ENCODE data around the gene HSPG2.
"Not testable (repeated sequence)": the region's sequence is repeated elsewhere in the genome, so short reads cannot be mapped to it uniquely, and the experiment has no call there.

HSPG2 gene

GRCh38 chr1:21838359-21839157 is 98.6 kb downstream of the HSPG2 start:
- no peak overlapping the region for H3K4me3 ChIP-seq (ENCODE audit: low read depth, low read length)
- DNase-seq (ENCODE audit: low read depth): no peak

- H3K4me3 ChIP-seq (ENCODE audit: low read depth, low read length): no peak overlapping the region
- no peak for DNase-seq (ENCODE audit: low read depth)
Observed at GRCh38 chr1:21837476-21837875, 99.6 kb downstream of the HSPG2 start.

- no peak overlapping the region for H3K4me3 ChIP-seq (ENCODE audit: low read depth, low read length)
- no peak for DNase-seq (ENCODE audit: low read depth)
Observed at GRCh38 chr1:21836729-21837128, 100.4 kb downstream of the HSPG2 start.

GRCh38 chr1:21836010-21836409 is 101.1 kb downstream of the HSPG2 start:
- H3K4me3 ChIP-seq (ENCODE audit: low read depth, low read length): no peak overlapping the region
- DNase-seq (ENCODE audit: low read depth): no peak

GRCh38 chr1:21834666-21835065 is 102.4 kb downstream of the HSPG2 start:
- no peak for DNase-seq (ENCODE audit: low read depth)
- no peak overlapping the region for H3K4me3 ChIP-seq (ENCODE audit: low read depth, low read length)

GRCh38 chr1:21834094-21834493 is 103.0 kb downstream of the HSPG2 start:
- H3K4me3 ChIP-seq (ENCODE audit: low read depth, low read length): no peak overlapping the region
- DNase-seq (ENCODE audit: low read depth): no peak

- H3K4me3 ChIP-seq (ENCODE audit: low read depth, low read length): no peak overlapping the region
- DNase-seq (ENCODE audit: low read depth): no peak
Observed at GRCh38 chr1:21833392-21833976, 103.6 kb downstream of the HSPG2 start.

GRCh38 chr1:21831454-21831970 is 105.6 kb downstream of the HSPG2 start:
- DNase-seq (ENCODE audit: low read depth): no peak
- H3K4me3 ChIP-seq (ENCODE audit: low read depth, low read length): no peak overlapping the region

- DNase-seq (ENCODE audit: low read depth): no peak
- H3K4me3 ChIP-seq (ENCODE audit: low read depth, low read length): no peak overlapping the region
Observed at GRCh38 chr1:21830792-21831453, 106.2 kb downstream of the HSPG2 start.

- H3K4me3 ChIP-seq (ENCODE audit: low read depth, low read length): no peak overlapping the region
- DNase-seq (ENCODE audit: low read depth): no peak
Observed at GRCh38 chr1:21829294-21829693, 107.8 kb downstream of the HSPG2 start.

GRCh38 chr1:21828506-21829210 is 108.5 kb downstream of the HSPG2 start:
- no peak for DNase-seq (ENCODE audit: low read depth)

GRCh38 chr1:21828075-21828474 is 109.0 kb downstream of the HSPG2 start:
- H3K4me3 ChIP-seq (ENCODE audit: low read depth, low read length): no peak overlapping the region
- no peak for DNase-seq (ENCODE audit: low read depth)

More at GRCh38 chr1:21828506-21829210, 108.5 kb downstream of the HSPG2 start:
- H3K4me3 ChIP-seq (ENCODE audit: low read depth, low read length): no peak overlapping the region

GRCh38 chr1:21827141-21827679 is 109.9 kb downstream of the HSPG2 start:
- H3K4me3 ChIP-seq (ENCODE audit: low read depth, low read length): no peak overlapping the region
- no peak for DNase-seq (ENCODE audit: low read depth)

GRCh38 chr1:21826694-21827093 is 110.4 kb downstream of the HSPG2 start:
- H3K4me3 ChIP-seq (ENCODE audit: low read depth, low read length); DNase-seq (ENCODE audit: low read depth): not testable (repeated sequence)

- DNase-seq (ENCODE audit: low read depth): no peak
- no peak overlapping the region for H3K4me3 ChIP-seq (ENCODE audit: low read depth, low read length)
Observed at GRCh38 chr1:21825393-21825792, 111.7 kb downstream of the HSPG2 start.

GRCh38 chr1:21824926-21825325 is 112.2 kb downstream of the HSPG2 start:
- no peak for DNase-seq (ENCODE audit: low read depth)

GRCh38 chr1:21823980-21824702 is 113.0 kb downstream of the HSPG2 start:
- no peak for DNase-seq (ENCODE audit: low read depth)
- H3K4me3 ChIP-seq (ENCODE audit: low read depth, low read length): no peak overlapping the region

More at GRCh38 chr1:21824926-21825325, 112.2 kb downstream of the HSPG2 start:
- no peak overlapping the region for H3K4me3 ChIP-seq (ENCODE audit: low read depth, low read length)

GRCh38 chr1:21823206-21823979 is 113.7 kb downstream of the HSPG2 start:
- DNase-seq (ENCODE audit: low read depth): no peak
- H3K4me3 ChIP-seq (ENCODE audit: low read depth, low read length): no peak overlapping the region

All from skeletal muscle cell (primary cell).